ENCODE data around the gene ZCCHC2.

GRCh38 chr18:62583376-62583775 is 60.6 kb downstream of the ZCCHC2 start:
- TF ChIP-seq CTCF (IDR thresholded peaks at IDR 0.05 in 4 of 5, conservative IDR thresholded peaks at IDR 0.05 in 1 of 5) (no peak), POLR2A (IDR thresholded peaks at IDR 0.05) (no peak)
